22Rv1 (cell line): ENCODE measurements around the gene OSCAR.

Experiments used
- H3K27ac ChIP-seq: fragments of 450-650 bp; 2 replicates; pipeline ENCODE4 v1.5.1; 2017
- ZFX ChIP-seq: fragments of 450-650 bp; IDR thresholded peaks from 2 replicates; pipeline ENCODE4 v1.6.1; 2017; ENCODE audit warnings: antibody characterized with exemption, borderline replicate concordance
- TF ChIP-seq, protein P1 (sequence below): fragments of 450-650 bp; IDR thresholded peaks from 2 replicates; pipeline ENCODE4 v1.5.1; 2017; ENCODE audit warnings: mild to moderate bottlenecking

OSCAR gene

GRCh38 chr19:54123682-54124081 is 23.1 kb upstream of the OSCAR start:
- TF ChIP-seq, protein P1, sequence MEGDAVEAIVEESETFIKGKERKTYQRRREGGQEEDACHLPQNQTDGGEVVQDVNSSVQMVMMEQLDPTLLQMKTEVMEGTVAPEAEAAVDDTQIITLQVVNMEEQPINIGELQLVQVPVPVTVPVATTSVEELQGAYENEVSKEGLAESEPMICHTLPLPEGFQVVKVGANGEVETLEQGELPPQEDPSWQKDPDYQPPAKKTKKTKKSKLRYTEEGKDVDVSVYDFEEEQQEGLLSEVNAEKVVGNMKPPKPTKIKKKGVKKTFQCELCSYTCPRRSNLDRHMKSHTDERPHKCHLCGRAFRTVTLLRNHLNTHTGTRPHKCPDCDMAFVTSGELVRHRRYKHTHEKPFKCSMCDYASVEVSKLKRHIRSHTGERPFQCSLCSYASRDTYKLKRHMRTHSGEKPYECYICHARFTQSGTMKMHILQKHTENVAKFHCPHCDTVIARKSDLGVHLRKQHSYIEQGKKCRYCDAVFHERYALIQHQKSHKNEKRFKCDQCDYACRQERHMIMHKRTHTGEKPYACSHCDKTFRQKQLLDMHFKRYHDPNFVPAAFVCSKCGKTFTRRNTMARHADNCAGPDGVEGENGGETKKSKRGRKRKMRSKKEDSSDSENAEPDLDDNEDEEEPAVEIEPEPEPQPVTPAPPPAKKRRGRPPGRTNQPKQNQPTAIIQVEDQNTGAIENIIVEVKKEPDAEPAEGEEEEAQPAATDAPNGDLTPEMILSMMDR, result no peak
- no peak for TF ChIP-seq ZFX
- no peak overlapping the region for H3K27ac ChIP-seq

GRCh38 chr19:54121259-54121658 is 20.7 kb upstream of the OSCAR start:
- TF ChIP-seq ZFX, result no peak
- TF ChIP-seq, protein P1, result no peak

GRCh38 chr19:54115109-54116063 is 14.8 kb upstream of the OSCAR start, which contains the start of the genes PRPF31 and TFPT:
Gene PRPF31, plus strand, starts transcription at chr19:54115754. Its CDS starts 2,525 bp downstream, at chr19:54118279.
Gene TFPT, minus strand, starts transcription at chr19:54115657. Its CDS starts 388 bp downstream, at chr19:54115269.
- no peak for TF ChIP-seq ZFX
- H3K27ac ChIP-seq, result peak within 1 kb of the TSS; percentile 80

More at GRCh38 chr19:54121259-54121658, 20.7 kb upstream of the OSCAR start:
- H3K27ac ChIP-seq, result no peak overlapping the region

- peak overlapping the region; percentile 80 for H3K27ac ChIP-seq
- TF ChIP-seq, protein P1, result no peak
- TF ChIP-seq ZFX, result no peak
Observed at GRCh38 chr19:54114340-54115108, 13.9 kb upstream of the OSCAR start.

GRCh38 chr19:54109651-54110050 is 9.0 kb upstream of the OSCAR start:
- TF ChIP-seq, protein P1, result no peak
- no peak for TF ChIP-seq ZFX
- H3K27ac ChIP-seq, result no peak overlapping the region

GRCh38 chr19:54108496-54108895 is 7.9 kb upstream of the OSCAR start:
- no peak for TF ChIP-seq ZFX
- no peak overlapping the region for H3K27ac ChIP-seq

GRCh38 chr19:54107876-54108490 is 7.4 kb upstream of the OSCAR start:
- TF ChIP-seq ZFX, result no peak
- TF ChIP-seq, protein P1, result no peak
- no peak overlapping the region for H3K27ac ChIP-seq
